Astrocyte (in vitro differentiated cells and primary cell): Measurements from ENCODE around the gene TMEM273. TPM values are rescaled to one million over a fixed set of nuclear protein-coding genes. Genes with fewer than 3 reads are reported as not detected.

Source experiments
- DNase-seq: peaks from one replicate; pipeline ENCODE4 v3.0.0-alpha.2; 2010; ENCODE audit warnings: low read depth
- FAIRE-seq: peaks from 2 replicates; lab custom pipeline; 2011; peaks lifted over from hg19 to GRCh38; lab: Jason Lieb, UNC
- H2AFZ ChIP-seq: 2 replicates; pipeline ENCODE4 v1.6.0; 2012; ENCODE audit warnings: low read depth, low read length, inconsistent platforms
- H3K27ac ChIP-seq: 2 replicates; pipeline ENCODE4 v1.5.1; 2011; ENCODE audit warnings: low read depth, low read length, inconsistent platforms
- H3K27me3 ChIP-seq: 2 replicates; pipeline ENCODE4 v1.6.0; 2011; ENCODE audit warnings: low read length, inconsistent platforms; ENCODE audit not compliant: insufficient read depth
- H3K36me3 ChIP-seq: 2 replicates; pipeline ENCODE4 v1.5.1; 2011; ENCODE audit warnings: low read length, inconsistent platforms; ENCODE audit not compliant: insufficient read depth
- H3K4me1 ChIP-seq: 2 replicates; pipeline ENCODE4 v1.5.1; 2011; ENCODE audit warnings: low read length, inconsistent platforms; ENCODE audit not compliant: insufficient read depth
- H3K4me2 ChIP-seq: 2 replicates; pipeline ENCODE4 v1.6.0; 2012; ENCODE audit warnings: low read length, inconsistent platforms
- H3K4me3 ChIP-seq: 2 replicates; pipeline ENCODE4 v1.5.1; 2011; ENCODE audit warnings: low read depth, mild to moderate bottlenecking, low read length, inconsistent platforms; ENCODE audit not compliant: insufficient read depth
- H3K79me2 ChIP-seq: 2 replicates; pipeline ENCODE4 v1.6.0; 2012; ENCODE audit warnings: mild to moderate bottlenecking, low read length, inconsistent platforms; ENCODE audit not compliant: insufficient read depth
- H3K9ac ChIP-seq: 2 replicates; pipeline ENCODE4 v1.6.0; 2012; ENCODE audit warnings: mild to moderate bottlenecking, low read length, inconsistent platforms
- H3K9me3 ChIP-seq: 2 replicates; pipeline ENCODE4 v1.5.1; 2012; ENCODE audit warnings: low read depth, mild to moderate bottlenecking, low read length, inconsistent platforms; ENCODE audit not compliant: insufficient read depth
- H4K20me1 ChIP-seq: 2 replicates; pipeline ENCODE4 v1.6.0; 2012; ENCODE audit warnings: low read length, inconsistent platforms; ENCODE audit not compliant: insufficient read depth
- H3K27ac Mint-ChIP-seq: one replicate; pipeline ENCODE4 v1.8.0; 2021; ENCODE audit warnings: mild to moderate bottlenecking, mixed read lengths; ENCODE audit not compliant: unreplicated experiment
- H3K27me3 Mint-ChIP-seq: one replicate; pipeline ENCODE4 v1.8.0; 2021; ENCODE audit warnings: low read depth, mixed read lengths; ENCODE audit not compliant: unreplicated experiment
- H3K36me3 Mint-ChIP-seq: one replicate; pipeline ENCODE4 v1.8.0; 2021; ENCODE audit warnings: low read depth, mixed read lengths; ENCODE audit not compliant: unreplicated experiment
- H3K4me1 Mint-ChIP-seq: one replicate; pipeline ENCODE4 v1.8.0; 2021; ENCODE audit warnings: low read depth, mixed read lengths; ENCODE audit not compliant: unreplicated experiment
- H3K4me3 Mint-ChIP-seq: one replicate; pipeline ENCODE4 v1.8.0; 2021; ENCODE audit warnings: mild to moderate bottlenecking, moderate library complexity, mixed read lengths; ENCODE audit not compliant: unreplicated experiment
- H3K9me3 Mint-ChIP-seq: one replicate; pipeline ENCODE4 v1.8.0; 2021; ENCODE audit warnings: mild to moderate bottlenecking, mixed read lengths; ENCODE audit not compliant: unreplicated experiment
- EZH2 ChIP-seq: IDR thresholded peaks from 2 replicates; pipeline ENCODE4 v1.6.1; 2012; ENCODE audit warnings: mild to moderate bottlenecking, low read length, inconsistent platforms; ENCODE audit not compliant: insufficient read depth
- total RNA-seq: library from RNA; stranded (reverse); gene quantifications from 2 replicates; pipeline ENCODE4 v1.2.1, GENCODE V29; 2021
- TF ChIP-seq, protein P1 (sequence below): IDR thresholded peaks from 2 replicates; pipeline ENCODE4 v1.5.1; 2011; ENCODE audit warnings: low read depth, mild to moderate bottlenecking, inconsistent platforms, low read length, moderate library complexity; ENCODE audit not compliant: insufficient read depth

Gene TMEM273
- total RNA-seq, 1 donor from 2014 or later, result not detected

DNA sequence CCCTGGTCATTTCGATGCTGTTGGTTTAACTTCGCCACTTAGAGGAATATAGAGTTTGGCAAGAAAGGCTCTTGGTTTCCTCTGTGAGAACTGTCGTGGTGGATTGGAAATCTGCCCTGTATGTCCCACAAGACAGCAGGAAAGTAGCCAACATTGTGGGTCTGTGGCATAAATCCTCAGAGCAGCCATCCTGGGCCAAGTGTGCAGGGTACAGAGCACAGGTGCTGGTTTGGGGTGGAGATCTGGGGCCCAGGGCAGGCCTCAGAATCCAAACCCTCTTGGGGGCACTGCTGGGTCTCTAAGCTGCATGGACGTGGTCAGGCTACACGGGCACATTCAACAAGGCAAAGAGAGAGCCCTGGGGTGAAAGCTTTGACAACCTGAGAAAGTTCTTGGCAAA is 39.2 kb upstream of the TMEM273 start:
- H3K27me3 Mint-ChIP-seq, result peaks cover 11% of the 10 kb centered on the region
- Histone ChIP-seq H4K20me1 (no peaks in the 10 kb centered on the region), H3K79me2 (no peaks in the 10 kb centered on the region), H3K4me3 (no peak overlapping the region), H3K9ac (no peak overlapping the region), H3K27ac (no peak overlapping the region), H3K27me3 (no peaks in the 10 kb centered on the region), H3K4me2 (no peak overlapping the region), H2AFZ (no peak overlapping the region), H3K36me3 (no peaks in the 10 kb centered on the region), H3K4me1 (no peaks in the 10 kb centered on the region), H3K9me3 (peaks cover 5% of the 10 kb centered on the region)
- no peaks in the 10 kb centered on the region for H3K36me3 Mint-ChIP-seq
- H3K4me3 Mint-ChIP-seq, result no peak overlapping the region
- peaks cover 5% of the 10 kb centered on the region for H3K9me3 Mint-ChIP-seq
- no peak for TF ChIP-seq EZH2
- TF ChIP-seq, protein P1, sequence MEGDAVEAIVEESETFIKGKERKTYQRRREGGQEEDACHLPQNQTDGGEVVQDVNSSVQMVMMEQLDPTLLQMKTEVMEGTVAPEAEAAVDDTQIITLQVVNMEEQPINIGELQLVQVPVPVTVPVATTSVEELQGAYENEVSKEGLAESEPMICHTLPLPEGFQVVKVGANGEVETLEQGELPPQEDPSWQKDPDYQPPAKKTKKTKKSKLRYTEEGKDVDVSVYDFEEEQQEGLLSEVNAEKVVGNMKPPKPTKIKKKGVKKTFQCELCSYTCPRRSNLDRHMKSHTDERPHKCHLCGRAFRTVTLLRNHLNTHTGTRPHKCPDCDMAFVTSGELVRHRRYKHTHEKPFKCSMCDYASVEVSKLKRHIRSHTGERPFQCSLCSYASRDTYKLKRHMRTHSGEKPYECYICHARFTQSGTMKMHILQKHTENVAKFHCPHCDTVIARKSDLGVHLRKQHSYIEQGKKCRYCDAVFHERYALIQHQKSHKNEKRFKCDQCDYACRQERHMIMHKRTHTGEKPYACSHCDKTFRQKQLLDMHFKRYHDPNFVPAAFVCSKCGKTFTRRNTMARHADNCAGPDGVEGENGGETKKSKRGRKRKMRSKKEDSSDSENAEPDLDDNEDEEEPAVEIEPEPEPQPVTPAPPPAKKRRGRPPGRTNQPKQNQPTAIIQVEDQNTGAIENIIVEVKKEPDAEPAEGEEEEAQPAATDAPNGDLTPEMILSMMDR, result no peak
- H3K27ac Mint-ChIP-seq, result no peak overlapping the region
- DNase-seq, result no peak
- no peak for FAIRE-seq
- no peaks in the 10 kb centered on the region for H3K4me1 Mint-ChIP-seq

DNA sequence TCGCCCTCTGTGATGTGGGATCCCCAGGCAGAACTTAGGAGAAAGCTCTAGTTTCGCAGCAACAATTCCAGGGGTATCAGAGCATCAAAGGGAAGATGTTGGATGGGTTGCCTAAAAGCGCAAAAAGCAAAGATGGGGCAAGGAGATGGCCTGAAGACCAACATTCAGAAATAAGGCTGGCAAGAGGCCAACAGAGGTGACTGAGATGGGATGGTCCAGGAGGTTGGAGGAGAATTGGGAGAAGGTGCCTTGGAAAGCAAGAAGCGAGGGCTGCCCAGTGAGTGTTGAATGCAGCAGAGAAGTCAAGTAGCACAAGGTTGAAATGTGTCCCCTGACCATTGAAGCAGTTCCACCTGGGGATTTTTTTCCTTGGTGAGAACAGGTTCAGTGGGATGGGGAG is 38.4 kb upstream of the TMEM273 start:
- H3K27me3 Mint-ChIP-seq, result peaks cover 17% of the 10 kb centered on the region
- TF ChIP-seq, protein P1, result no peak
- TF ChIP-seq EZH2, result no peak
- Histone ChIP-seq H3K4me1 (no peaks in the 10 kb centered on the region), H4K20me1 (no peaks in the 10 kb centered on the region), H3K9ac (no peak overlapping the region), H3K9me3 (peaks cover 5% of the 10 kb centered on the region), H2AFZ (no peak overlapping the region), H3K27me3 (no peaks in the 10 kb centered on the region), H3K36me3 (no peaks in the 10 kb centered on the region), H3K79me2 (no peaks in the 10 kb centered on the region), H3K4me3 (no peak overlapping the region), H3K4me2 (no peak overlapping the region), H3K27ac (no peak overlapping the region)
- H3K4me3 Mint-ChIP-seq, result no peak overlapping the region
- H3K4me1 Mint-ChIP-seq, result no peaks in the 10 kb centered on the region
- H3K9me3 Mint-ChIP-seq, result peaks cover 7% of the 10 kb centered on the region
- no peak for FAIRE-seq
- H3K36me3 Mint-ChIP-seq, result no peaks in the 10 kb centered on the region
- no peak overlapping the region for H3K27ac Mint-ChIP-seq
- no peak for DNase-seq

DNA sequence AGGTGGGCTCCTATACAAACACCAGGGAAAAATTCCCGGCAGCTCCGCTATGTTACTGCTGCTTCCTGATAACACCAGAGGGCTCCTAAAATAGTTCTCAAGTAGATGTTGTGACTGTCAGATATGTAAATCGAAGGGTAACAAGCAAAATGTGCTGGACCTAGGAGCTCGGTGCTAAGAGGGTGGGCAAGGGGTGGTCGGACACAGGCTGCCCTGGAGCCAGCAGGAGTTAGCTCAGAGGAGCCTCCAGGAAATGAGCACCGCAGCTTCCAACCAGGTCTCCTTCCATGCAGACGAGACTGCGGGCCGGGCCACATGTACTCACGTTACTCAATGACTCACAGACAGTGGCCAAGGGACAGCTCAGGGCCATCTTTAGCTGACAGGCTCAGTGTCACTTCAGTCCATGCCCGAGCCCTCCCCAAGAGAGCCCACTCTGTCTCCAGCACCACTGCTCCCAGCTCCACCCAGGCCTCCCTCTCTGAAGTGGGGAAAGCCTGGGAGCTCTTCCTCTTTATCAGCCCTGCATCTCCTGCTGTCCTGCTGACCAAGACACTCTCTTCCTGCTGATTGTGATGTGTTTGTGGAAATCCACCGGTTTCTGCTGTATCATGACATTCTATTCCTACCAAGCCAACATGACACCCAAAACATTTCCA is 37.2 kb upstream of the TMEM273 start:
- Histone ChIP-seq H3K27ac (no peak overlapping the region), H3K36me3 (no peaks in the 10 kb centered on the region), H3K79me2 (no peaks in the 10 kb centered on the region), H3K4me3 (no peak overlapping the region), H3K9me3 (peaks cover 5% of the 10 kb centered on the region), H3K27me3 (no peaks in the 10 kb centered on the region), H4K20me1 (no peaks in the 10 kb centered on the region), H2AFZ (no peak overlapping the region), H3K9ac (no peak overlapping the region), H3K4me1 (no peaks in the 10 kb centered on the region), H3K4me2 (no peak overlapping the region)
- no peak overlapping the region for H3K27ac Mint-ChIP-seq
- H3K27me3 Mint-ChIP-seq, result peaks cover 17% of the 10 kb centered on the region
- DNase-seq (no peak), FAIRE-seq (no peak)
- TF ChIP-seq, protein P1, result no peak
- no peak for TF ChIP-seq EZH2
- peaks cover 7% of the 10 kb centered on the region for H3K9me3 Mint-ChIP-seq
- H3K4me3 Mint-ChIP-seq, result no peak overlapping the region
- H3K36me3 Mint-ChIP-seq, result no peaks in the 10 kb centered on the region
- H3K4me1 Mint-ChIP-seq, result no peaks in the 10 kb centered on the region
